Neural progenitor cell (in vitro differentiated cells): ENCODE measurements around the gene COPB1.

Experiments
- CTCF ChIP-seq: fragments of 200-600 bp; sonication (generic); IDR thresholded peaks from 2 replicates; pipeline ENCODE4 v1.5.1; 2017; ENCODE audit warnings: antibody characterized with exemption, mild to moderate bottlenecking
- EZH2 ChIP-seq: fragments of 200-600 bp; sonication (generic); IDR thresholded peaks from 2 replicates; pipeline ENCODE4 v1.6.1; 2017; ENCODE audit warnings: antibody characterized with exemption, mild to moderate bottlenecking, moderate library complexity
- EZH2phosphoT487 ChIP-seq: fragments of 200-600 bp; sonication (generic); IDR thresholded peaks from 2 replicates; pipeline ENCODE4 v1.6.1; 2017; ENCODE audit warnings: antibody characterized with exemption

GRCh38 chr11:14522245-14522644 lies 22.6 kb upstream of the COPB1 start:
- TF ChIP-seq EZH2 (no peak), CTCF (no peak), EZH2phosphoT487 (no peak)
